A549 (cell line): ENCODE measurements around the gene GOLM1. TPM values are rescaled to one million over a fixed set of nuclear protein-coding genes. Genes with fewer than 3 reads are reported as not detected.
A peak's percentile ranks its signal among the peaks of the same experiment; 100 is the strongest.

Experiments used
- ATAC-seq, 2 experiments: fragments of 200-7000 bp in 1 of 2; fragments of >200 bp in 1 of 2; cut with Nextera tagmentation in 1 of 2; cut with Tn5 transposase in 1 of 2; 3 replicates each; pipeline versions ENCODE4 v1.8.0 to v1.9.1; 2018 to 2020; ENCODE audit warnings: mild to moderate bottlenecking in 1 of 2, moderate library complexity in 1 of 2
- CTCF ChIA-PET: fragments of 300-600 bp; sonication (Branson Sonifier 250); formaldehyde crosslinking; extraction: SDS; loops from one replicate; lab custom pipeline; 2021; ENCODE audit warnings: antibody characterized with exemption, inconsistent platforms; lab: Yijun Ruan, JAX
- POLR2A ChIA-PET: fragments of 350-600 bp; formaldehyde crosslinking; extraction: SDS; loops from one replicate; lab custom pipeline; 2021; ENCODE audit warnings: antibody characterized with exemption, inconsistent platforms; lab: Yijun Ruan, JAX
- DNase-seq, 2 experiments: peaks; one replicate each; pipeline versions ENCODE4 v3.0.0 to v3.0.0-alpha.2; 2011 to 2016; ENCODE audit warnings: low read depth in 1 of 2, low spot score in 1 of 2
- FAIRE-seq: peaks from 2 replicates; lab custom pipeline; 2011; peaks lifted over from hg19 to GRCh38; lab: Jason Lieb, UNC
- H3K27ac ChIP-seq, 2 experiments: fragments of >200 bp; sonication (Bioruptor Twin); formaldehyde crosslinking; 3 replicates each; pipeline ENCODE4 v1.5.1; 2016 to 2017
- H3K4me1 ChIP-seq: fragments of >200 bp; sonication (Bioruptor Twin); formaldehyde crosslinking; 3 replicates; pipeline ENCODE4 v1.6.1; 2016
- H3K4me2 ChIP-seq: fragments of >200 bp; sonication (Bioruptor Twin); formaldehyde crosslinking; 3 replicates; pipeline ENCODE4 v1.6.1; 2016
- H3K4me3 ChIP-seq: fragments of >200 bp; sonication (Bioruptor Twin); formaldehyde crosslinking; 3 replicates; pipeline ENCODE4 v1.5.1; 2016
- H3K9me3 ChIP-seq: fragments of >200 bp; sonication (Bioruptor Twin); formaldehyde crosslinking; 3 replicates; pipeline ENCODE4 v1.6.1; 2016
- CBX2 ChIP-seq: fragments of 200-600 bp; sonication (generic); IDR thresholded peaks from 2 replicates; pipeline ENCODE4 v1.6.1; 2016; ENCODE audit warnings: low read depth, mild to moderate bottlenecking, borderline replicate concordance
- CHD4 ChIP-seq: fragments of 200-600 bp; sonication (generic); IDR thresholded peaks from 2 replicates; pipeline ENCODE4 v1.6.1; 2016; ENCODE audit warnings: antibody characterized with exemption, mild to moderate bottlenecking, borderline replicate concordance
- E2F6 ChIP-seq: IDR thresholded peaks from 2 replicates; pipeline ENCODE4 v1.6.1; 2012; ENCODE audit warnings: low read depth, borderline replicate concordance
- FOXS1 ChIP-seq: fragments of 250-450 bp; sonication (Bioruptor Pico); IDR thresholded peaks from 2 replicates; pipeline ENCODE4 v1.5.0; 2020; ENCODE audit warnings: mild to moderate bottlenecking, moderate library complexity
- HOXA7 ChIP-seq: fragments of 250-450 bp; sonication (Bioruptor Pico); IDR thresholded peaks from 2 replicates; pipeline ENCODE4 v1.5.0; 2020; ENCODE audit warnings: mild to moderate bottlenecking, moderate library complexity
- JUN ChIP-seq, 2 experiments: fragments of >200 bp; sonication (Bioruptor Twin); formaldehyde crosslinking; IDR thresholded peaks; 2 replicates in 1 of 2; 3 replicates in 1 of 2; pipeline ENCODE4 v1.6.1; 2016 to 2017
- JUNB ChIP-seq: fragments of >200 bp; sonication (Bioruptor Twin); formaldehyde crosslinking; IDR thresholded peaks from 2 replicates; pipeline ENCODE4 v1.6.1; 2016
- KDM1A ChIP-seq: fragments of 200-600 bp; sonication (generic); IDR thresholded peaks from 2 replicates; pipeline ENCODE4 v1.6.1; 2016; ENCODE audit warnings: low read depth, mild to moderate bottlenecking
- KDM5A ChIP-seq: fragments of 200-600 bp; sonication (generic); IDR thresholded peaks from 2 replicates; pipeline ENCODE4 v1.6.1; 2016; ENCODE audit warnings: antibody characterized with exemption, mild to moderate bottlenecking
- MAFK ChIP-seq: fragments of 450-650 bp; IDR thresholded peaks from 2 replicates; pipeline ENCODE4 v1.6.1; 2014; ENCODE audit not compliant: partially characterized antibody
- MAX ChIP-seq: IDR thresholded peaks from 2 replicates; pipeline ENCODE4 v1.6.1; 2012
- MYC ChIP-seq: IDR thresholded peaks from 2 replicates; pipeline ENCODE4 v1.6.1; 2012; ENCODE audit warnings: mild to moderate bottlenecking, inconsistent platforms, low read length, improper control_type of control experiment, borderline replicate concordance
- PHF8 ChIP-seq: fragments of 200-600 bp; sonication (generic); IDR thresholded peaks from 2 replicates; pipeline ENCODE4 v1.6.1; 2016; ENCODE audit warnings: low read depth, mild to moderate bottlenecking, antibody characterized with exemption, moderate library complexity, borderline replicate concordance
- POLR2A ChIP-seq: IDR thresholded peaks from 2 replicates; pipeline ENCODE4 v1.6.1; 2012; ENCODE audit warnings: mild to moderate bottlenecking, low read length
- POLR2AphosphoS2 ChIP-seq: conservative IDR thresholded peaks from 2 replicates; pipeline ENCODE4 v1.6.1; 2012; ENCODE audit warnings: low read length, improper control_type of control experiment, inconsistent platforms
- RNF2 ChIP-seq: fragments of 200-600 bp; sonication (generic); IDR thresholded peaks from 2 replicates; pipeline ENCODE4 v1.6.1; 2016; ENCODE audit warnings: low read depth, mild to moderate bottlenecking, antibody characterized with exemption, moderate library complexity, borderline replicate concordance
- WGBS: methylation state at CpG from one replicate; pipeline ENCODE4 v1.1.6; 2017; ENCODE audit errors: missing lambda C conversion rate; 5-methylcytosine and 5-hydroxymethylcytosine counted together
- polyA plus RNA-seq, 4 experiments: library from polyadenylated mRNA; depleted of rRNA in 3 of 4; stranded (reverse); fragments of >200 nt; fragmentation: RNase III in 1 of 4; extraction: RNeasy Plus Mini Kit Qiagen cat#74134 plus additional on column Dnase treatment in 1 of 4; gene quantifications; 2 replicates in 3 of 4; 3 replicates in 1 of 4; pipeline ENCODE4 v1.2.3, GENCODE V29; 2011 to 2017
- TF ChIP-seq, protein P1 (sequence below): fragments of 150-350 bp; IDR thresholded peaks from 2 replicates; pipeline ENCODE4 v1.6.1; 2014; ENCODE audit warnings: low read depth, mild to moderate bottlenecking, low read length
- TF ChIP-seq, protein P2 (sequence below): fragments of 250-450 bp; sonication (Bioruptor Pico); IDR thresholded peaks from 2 replicates; pipeline ENCODE4 v1.5.0; 2021; ENCODE audit warnings: mild to moderate bottlenecking, moderate library complexity, borderline replicate concordance

GOLM1 gene
- polyA plus RNA-seq, 2 of the 4 experiments (the other 2 are of a cell fraction): 136 to 145 TPM

- Histone ChIP-seq H3K27ac (peak overlapping the region; percentile 85 to 96), H3K9me3 (no peaks in the 10 kb centered on the region), H3K4me3 (peak overlapping the region; percentile 60), H3K4me2 (peak overlapping the region; percentile 87), H3K4me1 (peaks cover 41% of the 10 kb centered on the region)
- WGBS: 1% methylated on average over 25 of the region's 45 CpGs
- DNase-seq: peak; percentile 77 to 83
- no peak for FAIRE-seq
- TF ChIP-seq PHF8 (peak; percentile 35; the same call in 1 of the 2 replicates), JUN (IDR thresholded peaks at IDR 0.05) (peak in 1 of 2 experiments; percentile 49; a peak in 1 of 5 replicates), E2F6 (peak; percentile 56), POLR2A (peak; percentile 50; the same call in 1 of the 2 replicates), CHD4 (no peak), RNF2 (peak; percentile 66; the same call in 1 of the 2 replicates), MAX (peak; percentile 79)
- TF ChIP-seq, protein P1, sequence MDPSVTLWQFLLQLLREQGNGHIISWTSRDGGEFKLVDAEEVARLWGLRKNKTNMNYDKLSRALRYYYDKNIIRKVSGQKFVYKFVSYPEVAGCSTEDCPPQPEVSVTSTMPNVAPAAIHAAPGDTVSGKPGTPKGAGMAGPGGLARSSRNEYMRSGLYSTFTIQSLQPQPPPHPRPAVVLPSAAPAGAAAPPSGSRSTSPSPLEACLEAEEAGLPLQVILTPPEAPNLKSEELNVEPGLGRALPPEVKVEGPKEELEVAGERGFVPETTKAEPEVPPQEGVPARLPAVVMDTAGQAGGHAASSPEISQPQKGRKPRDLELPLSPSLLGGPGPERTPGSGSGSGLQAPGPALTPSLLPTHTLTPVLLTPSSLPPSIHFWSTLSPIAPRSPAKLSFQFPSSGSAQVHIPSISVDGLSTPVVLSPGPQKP: no peak
- ChIA-PET POLR2A (interaction anchor here (0.6 to 2.4 kb wide), 3 partner anchors 28 to 43 kb away, joined by 3 to 12 read pairs (median 4); no protein-coding TSS in a partner anchor), CTCF (interaction anchor here (0.9 to 3.7 kb wide), 13 partner anchors 10 to 279 kb away, joined by 3 to 20 read pairs (median 4); no protein-coding TSS in a partner anchor)
- peak; percentile 76 to 83 for ATAC-seq
These were observed 475 bp upstream of the GOLM1 start for GRCh38 chr9:86099701-86100364.

GRCh38 chr9:86097510-86098224 is 1.7 kb downstream of the GOLM1 start:
- Histone ChIP-seq H3K4me1 (peaks cover 58% of the 10 kb centered on the region), H3K4me2 (peak overlapping the region; percentile 87), H3K9me3 (peaks cover 4% of the 10 kb centered on the region; the same call in 2 of the 3 replicates), H3K27ac (peak overlapping the region; percentile 85 to 96), H3K4me3 (peak overlapping the region; percentile 60)
- no peak for TF ChIP-seq POLR2AphosphoS2
- no peak for TF ChIP-seq KDM5A
- TF ChIP-seq, protein P2, sequence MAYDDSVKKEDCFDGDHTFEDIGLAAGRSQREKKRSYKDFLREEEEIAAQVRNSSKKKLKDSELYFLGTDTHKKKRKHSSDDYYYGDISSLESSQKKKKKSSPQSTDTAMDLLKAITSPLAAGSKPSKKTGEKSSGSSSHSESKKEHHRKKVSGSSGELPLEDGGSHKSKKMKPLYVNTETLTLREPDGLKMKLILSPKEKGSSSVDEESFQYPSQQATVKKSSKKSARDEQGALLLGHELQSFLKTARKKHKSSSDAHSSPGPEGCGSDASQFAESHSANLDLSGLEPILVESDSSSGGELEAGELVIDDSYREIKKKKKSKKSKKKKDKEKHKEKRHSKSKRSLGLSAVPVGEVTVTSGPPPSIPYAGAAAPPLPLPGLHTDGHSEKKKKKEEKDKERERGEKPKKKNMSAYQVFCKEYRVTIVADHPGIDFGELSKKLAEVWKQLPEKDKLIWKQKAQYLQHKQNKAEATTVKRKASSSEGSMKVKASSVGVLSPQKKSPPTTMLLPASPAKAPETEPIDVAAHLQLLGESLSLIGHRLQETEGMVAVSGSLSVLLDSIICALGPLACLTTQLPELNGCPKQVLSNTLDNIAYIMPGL (CRISPR knock-in tag): no peak
- no peak for TF ChIP-seq HOXA7 (CRISPR knock-in tag)
- TF ChIP-seq MYC: no peak
- TF ChIP-seq JUNB: no peak
- CTCF ChIA-PET: interaction anchor here (1.0 to 3.7 kb wide), 3 partner anchors 21 to 104 kb away, joined by 4 to 20 read pairs (median 8); no protein-coding TSS in a partner anchor
- FAIRE-seq (no peak), ATAC-seq (no peak), DNase-seq (no peak)
- POLR2A ChIA-PET: no interaction called here
- 84% methylated on average over 10 of the region's 10 CpGs for WGBS

DNA sequence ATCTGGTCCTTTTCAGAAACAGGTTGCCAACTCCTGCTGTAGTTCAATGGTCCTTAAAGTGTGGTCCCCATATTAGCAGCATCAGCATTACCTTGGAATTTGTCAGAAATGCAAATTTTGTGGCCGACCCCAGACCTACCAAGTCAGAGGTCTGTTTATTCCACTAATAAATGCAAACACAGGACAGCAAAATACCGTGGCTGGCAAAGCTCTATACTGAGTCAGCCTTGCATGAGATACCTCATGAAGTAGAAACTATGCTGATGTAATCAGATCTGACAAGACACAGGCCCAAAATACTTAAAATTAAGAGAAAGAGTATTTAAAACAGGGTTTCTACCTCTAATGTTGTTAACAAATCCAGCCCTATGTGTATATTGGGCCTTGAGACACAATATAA is 3.0 kb downstream of the GOLM1 start:
- FAIRE-seq (no peak), ATAC-seq (no peak)
- peaks cover 58% of the 10 kb centered on the region for H3K4me1 ChIP-seq
- CTCF ChIA-PET: interaction anchor here (1.3 kb wide), 1 partner anchor 16 kb away, joined by 3 read pairs; no protein-coding TSS in a partner anchor
- peak overlapping the region; percentile 87 for H3K4me2 ChIP-seq
- peaks cover 17% of the 10 kb centered on the region for H3K9me3 ChIP-seq
- H3K27ac ChIP-seq: peak overlapping the region; percentile 26 to 66; a peak in 2 of 6 replicates
- TF ChIP-seq KDM1A (no peak), CBX2 (no peak), FOXS1 (CRISPR knock-in tag) (no peak), RNF2 (no peak), MAFK (peak; percentile 82)
- TF ChIP-seq, all 56 proteins: peak for 1
- no peak overlapping the region; the same call in 2 of the 3 replicates for H3K4me3 ChIP-seq
- no peak for DNase-seq
- POLR2A ChIA-PET: interaction anchor here (0.7 kb wide), 1 partner anchor 31 kb away, joined by 3 read pairs; no protein-coding TSS in a partner anchor
- WGBS: 11% methylated on average over 2 of the region's 2 CpGs
